Measurements from ENCODE around the gene KDM5A.
"Not testable (repeated sequence)": the region's sequence is repeated elsewhere in the genome, so short reads cannot be mapped to it uniquely, and the experiment has no call there.

KDM5A gene

DNA sequence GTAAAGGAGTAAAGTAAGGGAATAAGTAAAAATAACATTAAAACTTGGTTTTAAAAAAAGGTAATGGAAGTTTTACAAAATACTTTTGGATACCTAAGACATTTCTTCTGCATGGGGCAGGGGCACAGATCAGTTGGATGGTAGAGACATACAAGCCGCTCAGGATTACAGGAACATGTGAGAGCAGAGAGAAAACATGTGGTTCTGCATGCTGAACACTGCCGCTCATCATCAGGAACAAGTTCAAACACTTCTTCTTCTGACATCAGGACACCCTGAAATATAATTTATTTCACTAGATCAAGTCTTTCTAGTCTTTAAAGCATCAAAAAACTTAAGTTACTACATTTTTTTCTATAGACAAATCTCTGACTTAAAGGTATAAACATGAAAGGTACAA is 65.6 kb downstream of the KDM5A start:
- no peak for DNase-seq (ENCODE audit: extremely low read depth, low read depth)
- TF ChIP-seq, protein P1, sequence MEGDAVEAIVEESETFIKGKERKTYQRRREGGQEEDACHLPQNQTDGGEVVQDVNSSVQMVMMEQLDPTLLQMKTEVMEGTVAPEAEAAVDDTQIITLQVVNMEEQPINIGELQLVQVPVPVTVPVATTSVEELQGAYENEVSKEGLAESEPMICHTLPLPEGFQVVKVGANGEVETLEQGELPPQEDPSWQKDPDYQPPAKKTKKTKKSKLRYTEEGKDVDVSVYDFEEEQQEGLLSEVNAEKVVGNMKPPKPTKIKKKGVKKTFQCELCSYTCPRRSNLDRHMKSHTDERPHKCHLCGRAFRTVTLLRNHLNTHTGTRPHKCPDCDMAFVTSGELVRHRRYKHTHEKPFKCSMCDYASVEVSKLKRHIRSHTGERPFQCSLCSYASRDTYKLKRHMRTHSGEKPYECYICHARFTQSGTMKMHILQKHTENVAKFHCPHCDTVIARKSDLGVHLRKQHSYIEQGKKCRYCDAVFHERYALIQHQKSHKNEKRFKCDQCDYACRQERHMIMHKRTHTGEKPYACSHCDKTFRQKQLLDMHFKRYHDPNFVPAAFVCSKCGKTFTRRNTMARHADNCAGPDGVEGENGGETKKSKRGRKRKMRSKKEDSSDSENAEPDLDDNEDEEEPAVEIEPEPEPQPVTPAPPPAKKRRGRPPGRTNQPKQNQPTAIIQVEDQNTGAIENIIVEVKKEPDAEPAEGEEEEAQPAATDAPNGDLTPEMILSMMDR (IDR thresholded peaks at IDR 0.05; ENCODE audit: low read depth, low read length): no peak

DNA sequence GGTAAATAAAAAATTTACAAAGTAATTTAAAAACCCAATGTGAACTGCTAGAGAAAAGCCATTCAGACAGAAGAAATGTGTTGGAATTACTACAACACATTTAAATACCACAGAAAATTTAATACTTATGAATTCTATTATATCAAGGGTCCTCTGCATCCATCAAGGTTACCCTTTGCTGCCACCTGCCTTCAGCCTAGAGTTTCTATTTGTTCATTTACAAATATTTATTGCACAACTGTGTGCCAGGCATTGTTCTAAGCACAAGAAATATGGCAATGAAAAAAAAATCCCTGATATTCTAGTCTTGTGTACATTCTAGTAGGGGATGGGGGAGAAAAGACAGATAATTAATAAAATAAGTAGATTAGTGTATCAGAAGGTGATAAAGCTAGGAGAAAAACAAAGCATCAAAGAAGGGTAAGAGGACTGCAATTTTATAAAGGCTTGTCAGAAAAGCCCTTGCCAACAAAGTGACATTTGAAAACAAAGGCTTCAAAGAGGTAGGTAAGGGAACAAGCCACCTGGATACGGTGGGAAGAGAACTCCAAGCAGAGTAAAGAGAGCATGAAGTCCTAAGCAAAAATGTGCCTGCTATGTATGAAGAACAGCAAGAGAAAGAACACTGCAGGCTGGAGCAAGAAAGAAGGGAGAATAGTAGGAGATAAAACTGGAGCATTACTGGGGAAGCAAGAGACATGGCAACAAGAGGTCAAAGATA is 67.4 kb downstream of the KDM5A start:
- TF ChIP-seq, protein P1 (IDR thresholded peaks at IDR 0.05; ENCODE audit: low read depth, low read length): no peak
- DNase-seq (ENCODE audit: extremely low read depth, low read depth): no peak

DNA sequence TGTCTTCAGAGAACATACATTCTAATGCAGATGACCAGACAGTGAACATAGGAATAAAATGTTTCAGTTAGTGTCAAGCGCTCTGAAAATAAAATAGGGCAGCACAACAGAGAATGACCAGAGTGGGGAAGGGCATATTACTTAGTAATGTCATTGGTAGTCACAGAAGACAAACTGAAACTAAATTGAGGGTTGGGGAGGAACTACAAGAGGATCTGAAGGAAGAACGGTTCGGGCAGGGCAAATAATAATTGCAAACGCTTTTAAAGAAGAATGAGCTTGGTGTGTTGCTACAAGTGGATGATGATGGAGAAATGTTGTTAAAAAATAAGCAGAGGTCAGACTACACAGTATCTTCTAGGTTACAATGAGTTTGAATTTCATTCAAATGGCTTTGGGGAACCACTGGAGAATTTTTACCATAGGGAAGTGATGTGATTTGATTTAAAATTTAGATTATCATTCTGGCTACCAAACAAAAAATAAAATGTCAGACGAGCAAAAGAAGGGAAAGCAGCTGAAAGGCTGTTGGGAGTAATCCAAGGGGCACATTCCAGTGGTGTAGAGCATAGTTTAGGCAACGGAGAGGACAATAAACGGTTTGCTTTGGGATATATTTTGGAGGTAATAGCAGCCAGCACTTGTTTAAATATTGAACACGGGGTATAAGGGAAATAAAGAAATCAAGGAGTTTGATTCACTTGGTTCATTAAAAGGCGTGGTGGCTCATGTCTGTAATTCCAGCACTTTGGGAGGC is 70.2 kb downstream of the KDM5A start:
- no peak for DNase-seq (ENCODE audit: extremely low read depth, low read depth)
- TF ChIP-seq, protein P1 (IDR thresholded peaks at IDR 0.05; ENCODE audit: low read depth, low read length): no peak

DNA sequence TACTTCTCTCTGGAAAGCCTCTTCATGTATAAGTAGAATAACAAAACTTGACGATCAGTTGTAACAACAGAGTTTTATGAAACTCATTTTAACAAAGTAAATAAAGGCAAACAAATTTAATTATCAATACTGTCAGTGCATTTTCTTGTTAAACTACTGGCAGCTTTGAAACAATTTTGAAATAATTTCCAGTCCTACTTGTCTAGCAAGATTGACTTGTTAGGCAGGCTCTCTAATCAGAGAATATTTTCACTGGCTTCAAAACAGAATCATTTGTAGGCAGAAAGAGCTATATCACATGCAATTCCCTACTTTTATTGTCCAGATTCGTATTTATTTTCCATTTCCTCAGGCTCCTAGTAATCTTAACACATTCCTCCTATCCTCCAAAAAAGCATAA is 80.6 kb downstream of the KDM5A start:
- DNase-seq (ENCODE audit: extremely low read depth, low read depth): no peak
- TF ChIP-seq, protein P1 (IDR thresholded peaks at IDR 0.05; ENCODE audit: low read depth, low read length): no peak

DNA sequence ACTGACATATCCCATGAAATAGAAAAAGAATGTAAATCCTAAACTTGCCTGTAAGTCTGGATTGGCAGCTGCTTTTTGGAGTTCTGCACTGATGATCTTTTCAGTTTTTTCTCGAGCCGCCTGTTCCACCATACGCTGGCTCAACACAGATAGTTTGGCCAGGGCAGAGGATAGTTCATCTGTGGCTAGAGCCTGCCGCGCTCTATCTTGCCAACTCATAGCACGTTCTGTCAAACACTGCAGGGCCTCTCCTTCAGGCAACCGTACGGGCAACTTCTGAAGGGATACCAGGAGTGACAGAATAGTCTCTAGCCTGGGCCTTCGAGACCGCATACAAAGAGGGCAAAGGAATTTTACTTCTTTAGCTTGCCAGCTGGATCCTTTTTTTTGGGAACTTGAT is 81.7 kb downstream of the KDM5A start:
- DNase-seq (ENCODE audit: extremely low read depth, low read depth): no peak
- TF ChIP-seq, protein P1 (IDR thresholded peaks at IDR 0.05; ENCODE audit: low read depth, low read length): no peak

DNA sequence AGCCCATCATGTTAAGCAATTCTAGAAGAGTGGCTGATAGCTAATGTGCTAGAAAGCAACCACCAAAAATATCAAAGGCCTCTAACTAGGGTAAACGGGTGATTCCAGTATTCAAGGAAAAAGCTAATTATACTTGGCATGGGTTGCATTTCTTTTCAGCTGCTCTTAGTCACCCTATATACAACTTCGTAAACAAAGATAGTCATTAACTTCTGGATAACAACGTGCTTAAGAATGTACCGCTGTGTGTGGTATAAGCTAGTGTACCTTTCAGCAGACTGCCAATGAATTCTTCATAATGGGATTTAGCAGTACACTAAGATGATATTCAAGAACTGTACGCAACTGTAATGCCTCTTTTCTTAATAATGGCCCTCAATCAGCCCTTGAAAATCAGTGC is 84.3 kb downstream of the KDM5A start:
- TF ChIP-seq, protein P1 (IDR thresholded peaks at IDR 0.05; ENCODE audit: low read depth, low read length): no peak
- DNase-seq (ENCODE audit: extremely low read depth, low read depth): no peak

DNA sequence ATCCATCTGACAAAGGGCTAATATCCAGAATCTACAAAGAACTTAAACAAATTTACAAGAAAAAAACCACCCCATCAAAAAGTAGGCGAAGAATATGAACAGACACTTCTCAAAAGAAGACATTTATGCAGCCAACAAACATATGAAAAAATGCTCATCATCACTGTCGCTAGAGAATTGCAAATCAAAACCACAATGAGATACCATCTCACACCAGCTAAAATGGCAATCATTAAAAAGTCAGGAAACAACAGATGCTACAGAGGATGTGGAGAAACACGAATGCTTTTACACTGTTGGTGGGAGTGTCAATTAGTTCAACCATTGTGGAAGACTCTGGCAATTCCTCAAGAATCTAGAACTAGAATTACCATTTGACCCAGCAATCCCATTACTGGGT is 86.4 kb downstream of the KDM5A start:
- not testable (repeated sequence) for DNase-seq (ENCODE audit: extremely low read depth, low read depth)

DNA sequence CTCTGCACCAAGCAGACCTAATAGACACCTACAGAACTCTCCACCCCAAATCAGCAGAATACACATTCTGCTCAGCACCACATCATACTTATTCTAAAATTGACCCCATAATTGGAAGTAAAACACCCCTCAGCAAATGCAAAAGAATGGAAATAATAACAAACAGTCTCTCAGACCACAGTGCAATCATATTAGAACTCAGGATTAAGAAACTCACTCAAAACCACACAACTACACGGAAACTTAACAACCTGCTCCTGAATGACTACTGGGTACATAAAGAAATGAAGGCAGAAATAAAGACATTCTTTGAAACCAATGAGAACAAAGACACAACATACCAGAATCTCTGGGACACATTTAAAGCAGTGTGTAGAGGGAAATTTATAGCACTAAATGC is 89.0 kb downstream of the KDM5A start:
- DNase-seq (ENCODE audit: extremely low read depth, low read depth): not testable (repeated sequence)

DNA sequence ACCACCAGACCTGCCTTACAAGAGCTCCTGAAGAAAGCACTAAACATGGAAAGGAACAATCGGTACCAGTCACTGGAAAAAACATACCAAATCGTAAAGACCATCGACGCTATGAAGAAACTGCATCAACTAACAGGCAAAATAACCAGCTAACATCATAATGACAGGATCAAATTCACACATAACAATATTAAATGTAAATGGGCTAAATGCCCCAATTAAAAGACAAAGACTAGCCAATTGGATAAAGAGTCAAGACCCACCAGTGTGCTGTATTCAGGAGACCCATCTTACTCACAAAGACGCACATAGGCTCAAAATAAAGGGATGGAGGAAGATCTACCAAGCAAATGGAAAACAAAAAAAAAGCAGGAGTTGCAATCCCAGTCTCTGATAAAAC is 89.6 kb downstream of the KDM5A start:
- not testable (repeated sequence) for DNase-seq (ENCODE audit: extremely low read depth, low read depth)

DNA sequence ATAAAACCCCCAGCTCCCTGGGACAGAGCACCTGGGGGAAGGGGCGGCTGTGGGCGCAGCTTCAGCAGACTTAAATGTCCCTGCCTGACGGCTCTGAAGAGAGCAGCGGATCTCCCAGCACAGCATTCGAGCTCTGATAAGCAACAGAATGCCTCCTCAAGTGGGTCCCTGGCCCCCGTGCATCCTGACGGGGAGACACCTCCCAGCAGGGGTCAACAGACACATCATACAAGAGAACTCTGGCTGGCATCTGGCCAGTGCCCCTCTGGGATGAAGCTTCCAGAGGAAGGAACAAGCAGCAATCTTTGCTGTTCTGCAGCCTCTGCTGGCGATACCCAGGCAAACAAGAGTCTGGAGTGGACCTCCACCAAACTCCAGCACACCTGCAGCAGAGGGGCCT is 91.1 kb downstream of the KDM5A start:
- DNase-seq (ENCODE audit: extremely low read depth, low read depth): not testable (repeated sequence)

All from AG09319 (cell line).